HG02588 (cell line): Measurements from ENCODE around the gene SLC9A9.

Experiments
- ATAC-seq: cut with Tn5 transposase; IDR thresholded peaks from one replicate; pipeline ENCODE4 v1.9.1; 2021; ENCODE audit warnings: mild to moderate bottlenecking, moderate library complexity; ENCODE audit not compliant: unreplicated experiment

The SLC9A9 gene

GRCh38 chr3:143375698-143376097, 472.6 kb downstream of the SLC9A9 start:
- no peak for ATAC-seq

GRCh38 chr3:143367171-143367570, 481.1 kb downstream of the SLC9A9 start:
- no peak for ATAC-seq

- ATAC-seq, result no peak
Measured at GRCh38 chr3:143366672-143367071, 481.6 kb downstream of the SLC9A9 start.

DNA sequence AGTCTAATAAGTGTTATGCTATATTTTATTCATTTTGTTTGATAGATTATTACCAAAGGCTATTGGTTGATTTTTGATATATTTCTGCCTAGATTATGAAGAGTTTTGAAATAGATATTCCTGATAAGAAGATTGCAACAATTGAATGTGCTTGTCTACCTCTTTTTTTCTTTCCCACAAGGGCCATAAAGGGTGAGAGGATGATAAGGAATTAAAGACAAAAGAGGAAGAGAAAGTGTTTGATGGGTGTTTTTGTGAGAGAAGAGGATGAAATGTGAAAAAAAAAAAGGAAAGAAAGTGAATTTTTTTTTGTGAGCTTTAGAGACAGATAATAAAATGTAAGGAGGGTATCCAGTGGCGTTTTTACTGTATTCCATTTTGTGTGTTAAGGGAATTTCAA, 484.3 kb downstream of the SLC9A9 start:
- ATAC-seq, result no peak

DNA sequence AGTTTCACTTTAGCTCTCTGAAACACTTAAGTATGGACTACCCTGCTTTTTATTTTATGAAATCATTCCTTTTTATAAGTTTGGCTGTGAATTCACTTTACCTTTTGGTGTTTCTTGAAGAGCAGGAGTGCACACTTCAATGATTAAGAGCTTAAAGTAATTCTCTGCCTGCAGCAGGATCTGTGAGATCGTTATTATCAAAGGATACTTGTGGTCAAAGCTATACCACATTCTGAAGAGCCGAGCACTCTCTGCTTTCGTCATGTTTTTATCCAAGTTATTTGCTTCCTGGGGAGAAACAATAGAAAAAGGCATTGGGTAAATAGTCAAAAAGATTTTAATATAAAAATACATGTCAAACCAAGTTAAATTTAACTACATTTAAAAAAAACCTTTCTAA, 485.0 kb downstream of the SLC9A9 start:
- no peak for ATAC-seq

DNA sequence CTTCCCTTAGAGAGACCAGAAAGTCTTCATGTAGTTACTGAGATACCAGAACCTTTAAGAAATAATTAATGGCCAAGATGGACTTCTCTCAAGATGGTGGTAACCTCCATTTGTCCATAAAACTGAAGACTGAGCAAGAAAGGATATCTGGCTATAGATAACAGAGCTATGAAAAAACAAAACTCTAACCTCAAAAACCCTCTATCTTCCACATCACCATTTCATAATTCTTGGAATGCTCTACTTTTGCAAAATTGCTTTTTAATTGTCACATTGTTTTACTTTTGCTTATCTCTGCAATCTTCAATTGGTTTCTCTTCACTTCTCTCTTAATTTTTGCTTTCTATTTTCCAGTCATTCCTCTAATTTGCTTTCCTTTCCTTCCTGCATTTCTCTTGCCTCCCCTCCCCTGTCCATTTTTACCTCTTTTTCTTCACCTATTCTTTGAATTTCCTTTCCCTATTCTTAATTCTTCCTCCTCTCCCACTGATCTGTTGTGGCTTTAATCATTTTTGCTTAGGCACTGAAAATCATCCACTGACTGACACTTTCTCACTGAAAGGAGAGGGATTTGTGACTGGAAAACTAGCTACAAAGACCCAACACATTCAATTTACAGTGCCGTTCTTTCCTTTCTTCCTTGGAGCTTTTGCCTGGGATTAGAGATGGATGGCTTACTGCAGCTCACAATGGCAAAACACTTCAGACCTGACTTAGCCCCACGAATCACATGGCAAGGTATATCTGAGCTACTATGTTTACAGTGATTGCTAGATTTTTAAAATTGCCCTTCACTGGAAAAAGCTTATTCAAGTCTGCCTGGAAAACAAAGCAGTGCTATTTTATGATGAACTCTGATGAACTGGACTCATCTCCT, 485.9 kb downstream of the SLC9A9 start:
- no peak for ATAC-seq

DNA sequence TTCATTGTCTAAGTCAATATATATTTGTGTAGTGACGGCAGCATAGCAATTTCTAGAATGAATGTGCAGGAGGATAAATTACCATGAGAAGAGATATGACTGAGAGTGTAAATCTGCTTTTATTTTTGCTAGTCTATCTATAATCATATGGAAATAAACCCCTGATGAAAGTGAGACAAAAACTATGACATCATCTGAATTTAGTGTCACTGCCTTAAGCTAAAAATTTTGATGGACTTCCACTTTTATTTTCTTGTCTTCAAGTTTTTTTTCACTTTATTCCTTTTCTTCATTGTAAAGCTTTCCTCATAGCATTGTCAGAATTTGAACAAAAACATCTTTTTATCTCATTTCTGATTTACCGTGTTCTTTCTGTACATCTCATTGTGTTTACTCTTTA, 486.7 kb downstream of the SLC9A9 start:
- no peak for ATAC-seq

DNA sequence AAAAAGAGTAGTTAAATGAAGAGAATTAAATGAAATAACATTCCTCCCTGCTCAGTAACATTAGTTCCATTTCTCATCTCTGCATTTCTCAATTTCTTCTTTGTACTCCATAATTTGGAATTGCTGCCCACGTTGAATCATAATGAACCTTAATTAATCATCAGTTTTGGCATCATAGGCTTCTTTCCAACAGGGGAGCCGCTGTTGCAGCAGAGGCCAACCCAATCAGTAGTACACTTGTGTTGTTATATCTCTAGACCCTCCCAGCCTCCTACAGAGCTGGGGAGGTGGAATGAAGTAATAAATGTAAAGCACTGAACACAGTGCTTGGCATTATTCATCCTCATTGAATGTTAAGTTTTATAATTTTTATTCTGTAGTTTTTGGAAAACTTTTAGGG, 488.0 kb downstream of the SLC9A9 start:
- ATAC-seq, result no peak

GRCh38 chr3:143358793-143359491, 489.3 kb downstream of the SLC9A9 start:
- ATAC-seq, result no peak

DNA sequence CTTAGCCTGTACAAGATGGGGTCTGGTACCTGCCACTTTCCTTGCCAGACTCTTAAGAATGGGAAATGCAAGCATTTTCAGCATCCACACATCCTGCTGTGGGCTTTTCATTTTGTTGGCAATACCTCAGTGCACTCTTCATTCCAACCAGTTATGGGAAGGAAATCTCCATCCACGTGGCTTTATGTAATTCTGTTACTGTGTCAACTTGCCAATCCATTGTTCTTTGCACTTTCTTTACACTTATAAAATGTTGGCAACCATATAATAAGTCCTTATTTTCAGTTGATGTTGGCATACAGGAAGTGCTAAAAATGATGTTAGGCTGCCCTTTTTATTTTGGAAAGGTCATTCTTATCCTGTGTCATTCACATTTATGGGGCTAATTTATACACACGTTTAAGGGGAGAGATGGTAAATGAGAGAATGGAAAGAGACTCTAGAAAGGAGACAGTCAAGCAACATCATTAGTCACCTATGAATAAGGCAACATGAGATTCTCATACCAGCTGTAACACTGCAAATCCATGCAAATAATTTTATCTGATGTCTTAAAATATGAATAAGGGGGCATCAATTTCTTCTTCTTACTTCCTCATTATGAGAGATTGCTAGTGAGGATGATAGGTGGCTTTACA, 490.0 kb downstream of the SLC9A9 start:
- no peak for ATAC-seq

DNA sequence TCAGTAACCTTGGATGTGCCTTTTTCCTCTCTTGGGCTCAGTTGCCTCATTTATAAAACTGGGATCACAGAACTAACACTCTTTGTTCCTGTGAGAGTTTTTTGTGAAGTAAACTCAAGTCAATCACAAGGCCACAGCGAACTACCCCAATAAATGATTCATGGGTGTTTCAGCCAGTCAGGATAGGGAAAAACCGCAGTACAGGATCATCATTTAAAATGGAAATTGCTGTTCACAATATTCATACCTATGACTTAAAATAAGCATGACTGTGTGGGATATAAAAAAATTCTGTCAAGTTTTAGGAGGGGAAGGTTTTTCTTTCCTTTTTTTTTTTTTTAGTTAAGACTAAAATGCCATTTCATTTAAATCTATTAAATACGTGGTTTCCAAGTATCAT, 490.6 kb downstream of the SLC9A9 start:
- no peak for ATAC-seq

- no peak for ATAC-seq
Measured at GRCh38 chr3:143356839-143357238, 491.4 kb downstream of the SLC9A9 start.

GRCh38 chr3:143354342-143354741, 493.9 kb downstream of the SLC9A9 start:
- ATAC-seq, result no peak

DNA sequence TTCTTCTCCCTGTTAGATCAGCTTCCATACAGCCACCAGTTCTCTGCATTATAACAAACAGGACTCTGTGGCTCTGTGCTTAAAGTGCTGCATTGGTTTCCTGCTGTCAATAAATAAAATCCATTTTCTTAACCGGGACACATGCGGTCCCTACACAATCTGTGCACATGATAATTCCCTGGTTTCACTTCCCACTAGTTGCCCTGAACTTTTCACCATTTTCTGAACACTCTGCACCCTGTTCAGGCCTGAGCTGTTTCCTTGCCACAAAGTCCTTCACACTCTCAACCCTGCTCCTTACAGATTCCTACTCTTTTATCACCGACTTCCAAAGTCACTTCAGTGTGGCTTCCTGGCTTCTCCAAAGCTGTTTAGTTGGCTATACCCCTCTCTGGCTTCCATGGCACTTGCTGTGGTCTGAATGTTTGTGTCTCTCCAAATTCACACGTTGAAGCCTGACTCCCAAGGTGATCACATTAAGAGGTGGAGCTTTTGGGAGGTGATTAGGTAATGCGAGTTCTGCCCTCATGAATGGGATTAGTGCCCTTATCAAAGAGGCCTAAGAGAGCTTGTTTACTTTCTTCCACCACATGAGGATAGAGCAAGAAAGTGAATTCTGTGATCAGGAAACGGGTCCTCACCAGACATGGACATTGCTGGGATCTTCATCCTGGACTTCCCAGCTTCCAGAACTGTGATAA, 495.3 kb downstream of the SLC9A9 start:
- ATAC-seq, result no peak

- no peak for ATAC-seq
Measured at GRCh38 chr3:143351895-143352608, 496.2 kb downstream of the SLC9A9 start.

GRCh38 chr3:143351354-143351753, 496.9 kb downstream of the SLC9A9 start:
- no peak for ATAC-seq

DNA sequence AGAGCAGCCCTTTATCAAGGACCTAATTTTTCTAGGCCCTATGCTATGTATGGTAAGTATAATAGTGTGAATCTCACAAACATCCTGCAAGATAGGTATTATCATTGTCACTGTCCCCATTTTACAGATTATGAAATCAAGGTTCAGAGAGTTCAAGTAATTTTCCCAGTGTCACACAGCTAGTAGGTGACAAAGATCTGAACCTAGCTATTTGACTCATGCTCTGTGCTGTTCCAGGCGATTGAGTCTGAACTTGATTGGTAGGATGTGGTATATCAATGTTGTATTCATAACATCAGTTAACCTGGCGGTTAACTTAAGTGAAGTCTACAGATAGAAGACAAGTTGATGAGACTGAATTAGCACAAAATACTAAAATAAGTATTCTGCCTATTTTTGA, 498.8 kb downstream of the SLC9A9 start:
- ATAC-seq, result no peak

DNA sequence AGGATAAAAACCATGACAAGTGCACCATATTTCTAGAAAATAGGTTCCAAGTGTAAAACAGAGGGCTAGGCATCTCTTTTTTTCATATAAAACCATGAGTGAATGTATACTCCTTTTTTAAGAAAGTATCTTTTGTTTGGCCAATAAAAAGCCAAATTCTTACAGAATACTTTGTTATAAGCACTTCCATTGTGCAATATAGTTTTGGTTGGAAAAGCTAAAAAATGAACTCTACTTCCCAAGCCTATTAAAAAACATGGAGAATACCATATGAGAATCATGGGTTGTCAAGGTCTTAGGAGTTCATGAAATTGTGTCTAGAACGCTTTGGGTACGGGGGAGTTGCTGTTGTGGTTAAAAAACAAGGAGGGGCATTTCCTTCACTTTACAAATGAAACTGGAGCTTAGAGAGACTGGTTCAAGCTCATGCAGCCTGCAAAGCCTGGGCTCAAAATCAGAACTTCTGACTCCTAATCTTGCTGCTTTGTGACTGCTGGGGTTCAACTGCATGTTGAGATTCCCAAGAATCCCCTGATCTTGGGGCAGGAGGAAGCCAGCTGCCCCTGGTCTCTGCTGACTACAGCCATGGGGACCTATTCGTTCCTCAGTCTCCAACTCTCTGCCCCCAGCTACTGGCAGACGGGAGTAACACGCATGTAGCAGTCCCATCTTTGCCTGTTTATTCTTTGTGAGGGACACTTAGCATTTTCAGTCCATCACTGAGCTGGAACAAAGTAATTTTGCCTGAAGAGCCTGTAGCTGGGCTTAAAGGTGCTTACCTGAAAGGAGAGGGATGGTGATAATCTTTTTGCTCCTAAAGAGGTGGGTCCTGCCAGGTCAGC, 499.6 kb downstream of the SLC9A9 start:
- ATAC-seq, result no peak

DNA sequence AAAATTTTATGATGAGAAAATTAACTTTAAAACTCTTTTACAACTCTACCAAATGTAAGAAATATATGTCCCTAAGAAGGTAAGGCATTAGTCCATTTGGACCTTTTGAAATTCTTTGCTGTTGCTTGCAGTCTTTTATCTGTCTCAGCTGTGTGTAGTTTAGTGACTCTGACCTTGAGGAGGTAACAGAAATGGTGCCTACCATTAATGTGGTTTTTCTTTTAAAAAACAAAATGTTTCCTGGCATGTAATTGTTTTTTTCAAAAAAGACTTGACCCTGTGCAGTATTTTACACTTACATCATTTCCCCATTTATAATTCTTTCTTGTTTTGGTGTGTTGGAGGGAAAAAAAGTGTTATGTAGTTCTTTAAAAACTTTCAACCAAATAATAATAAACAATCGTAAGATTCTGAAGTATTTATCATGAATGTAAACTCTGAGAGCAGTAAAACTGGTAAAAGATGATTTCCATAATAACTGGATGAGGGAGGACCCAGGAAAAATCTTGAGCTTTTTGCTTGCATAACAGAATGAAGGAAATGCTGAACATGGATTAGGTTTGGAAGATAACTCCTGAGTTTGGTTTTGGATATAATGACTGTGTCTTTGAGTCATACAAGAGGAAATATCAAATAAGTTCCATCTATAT, 503.6 kb downstream of the SLC9A9 start:
- ATAC-seq, result no peak
